Activated naive CD8-positive, alpha-beta T cell (primary cell): Measurements from ENCODE around the gene FAM20A.
"Not testable (repeated sequence)": the region's sequence is repeated elsewhere in the genome, so short reads cannot be mapped to it uniquely, and the experiment has no call there.

Experiments
- H3K27ac Mint-ChIP-seq: one replicate; pipeline ENCODE4 v1.8.0; 2021; ENCODE audit warnings: mixed read lengths
- H3K27me3 Mint-ChIP-seq: one replicate; pipeline ENCODE4 v1.8.0; 2021; ENCODE audit warnings: mixed read lengths
- H3K36me3 Mint-ChIP-seq: one replicate; pipeline ENCODE4 v1.8.0; 2021; ENCODE audit warnings: mixed read lengths
- H3K4me1 Mint-ChIP-seq: one replicate; pipeline ENCODE4 v1.8.0; 2021; ENCODE audit warnings: low read depth, mixed read lengths
- H3K4me3 Mint-ChIP-seq: one replicate; pipeline ENCODE4 v1.8.0; 2021; ENCODE audit warnings: mild to moderate bottlenecking, mixed read lengths
- H3K9me3 Mint-ChIP-seq: one replicate; pipeline ENCODE4 v1.8.0; 2021; ENCODE audit warnings: low read depth, mixed read lengths

Gene FAM20A

GRCh38 chr17:68495081-68495480 lies 106.1 kb downstream of the FAM20A start:
- Mint-ChIP-seq H3K36me3 (no peaks in the 10 kb centered on the region), H3K27ac (no peak overlapping the region), H3K4me1 (peaks cover 10% of the 10 kb centered on the region)

GRCh38 chr17:68492394-68493054 lies 108.6 kb downstream of the FAM20A start:
- H3K4me3 Mint-ChIP-seq, H3K4me1 Mint-ChIP-seq, H3K36me3 Mint-ChIP-seq, H3K27me3 Mint-ChIP-seq, H3K27ac Mint-ChIP-seq, H3K9me3 Mint-ChIP-seq: not testable (repeated sequence)

More at GRCh38 chr17:68495081-68495480, 106.1 kb downstream of the FAM20A start:
- Mint-ChIP-seq H3K27me3 (peaks cover 2% of the 10 kb centered on the region), H3K4me3 (no peak overlapping the region), H3K9me3 (no peaks in the 10 kb centered on the region)

DNA sequence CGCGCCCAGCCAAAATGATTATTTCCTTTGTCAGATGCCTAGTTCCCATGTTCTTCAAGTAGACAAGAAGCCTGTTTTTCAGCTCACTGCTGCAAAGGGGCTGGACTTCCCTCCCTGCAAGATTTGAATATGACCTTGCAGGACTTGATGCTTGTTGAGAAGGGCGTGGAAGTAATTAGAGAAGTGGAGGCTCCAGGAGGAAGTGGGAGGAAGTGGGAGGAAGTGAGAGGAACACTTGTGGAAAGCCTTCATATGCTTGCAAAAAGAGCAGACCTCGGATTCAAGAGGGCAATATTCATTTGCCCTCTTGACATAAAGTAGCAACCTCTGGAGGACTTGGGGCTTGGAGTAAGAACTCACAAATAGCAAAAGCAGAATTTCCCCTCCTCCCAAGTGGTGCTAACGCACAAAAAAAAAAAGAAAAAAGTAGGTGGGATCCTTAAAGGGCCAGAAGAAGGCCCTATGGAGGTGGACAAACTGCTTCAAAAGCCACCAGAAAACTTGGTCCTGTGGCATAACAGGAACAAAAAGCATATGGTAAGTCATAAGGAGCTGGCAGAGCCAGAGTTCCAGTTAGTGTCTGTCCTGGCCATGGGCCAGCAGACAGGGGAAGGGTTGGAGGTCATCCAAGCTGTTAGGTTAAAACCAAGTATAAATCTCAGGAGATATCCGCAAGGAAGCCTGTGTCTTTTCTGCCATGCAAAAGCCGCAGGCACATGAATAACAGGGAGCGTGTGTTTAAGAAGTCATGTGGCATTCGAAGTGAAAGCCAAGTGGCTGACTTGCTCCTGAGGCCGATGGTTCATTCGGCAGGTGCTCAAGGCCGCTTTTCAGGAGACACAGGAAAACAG lies 109.6 kb downstream of the FAM20A start:
- Mint-ChIP-seq H3K27ac (no peak overlapping the region), H3K9me3 (no peaks in the 10 kb centered on the region), H3K36me3 (no peaks in the 10 kb centered on the region), H3K4me3 (no peak overlapping the region), H3K4me1 (peaks cover 11% of the 10 kb centered on the region), H3K27me3 (no peaks in the 10 kb centered on the region)

- H3K36me3 Mint-ChIP-seq, result no peaks in the 10 kb centered on the region
- H3K4me3 Mint-ChIP-seq, result no peak overlapping the region
- peaks cover 2% of the 10 kb centered on the region for H3K27me3 Mint-ChIP-seq
- no peaks in the 10 kb centered on the region for H3K9me3 Mint-ChIP-seq
- peaks cover 11% of the 10 kb centered on the region for H3K4me1 Mint-ChIP-seq
- H3K27ac Mint-ChIP-seq, result no peak overlapping the region
These were observed 111.2 kb downstream of the FAM20A start for GRCh38 chr17:68489919-68490318.
